Natural killer cell treated with Interleukin-12 subunit alpha and Interleukin-12 subunit beta and Interleukin-15 and Interleukin-18, amount 100 ng/mL, for 72 hours (primary cell): ENCODE data around the gene MYRFL. TPM values are rescaled to one million over a fixed set of nuclear protein-coding genes. Genes with fewer than 3 reads are reported as not detected.
A peak's percentile ranks its signal among the peaks of the same experiment; 100 is the strongest.

Experiments
- ATAC-seq, 2 donors: fragments of 150-1000 bp; cut with Tn5 transposase in 1 of 2; sonication (Bioruptor Pico), chemical (Tn5 transposase) in 1 of 2; 2 replicates each; pipeline ENCODE4 v1.10.0; 2021
- DNase-seq: peaks from one replicate; pipeline ENCODE4 v3.0.0; 2022; ENCODE audit warnings: low spot score
- H3K27ac Mint-ChIP-seq, 2 donors: 1 replicate in 1 of 2; 2 replicates in 1 of 2; pipeline ENCODE4 v1.8.0; 2022; ENCODE audit warnings: mixed read lengths in 2 of 2, mild to moderate bottlenecking in 1 of 2, moderate library complexity in 1 of 2
- H3K27me3 Mint-ChIP-seq, 2 donors: 1 replicate in 1 of 2; 2 replicates in 1 of 2; pipeline ENCODE4 v1.8.0; 2022; ENCODE audit warnings: mixed read lengths in 2 of 2
- H3K36me3 Mint-ChIP-seq: one replicate; pipeline ENCODE4 v1.8.0; 2022; ENCODE audit warnings: mixed read lengths
- H3K4me1 Mint-ChIP-seq, 2 donors: 1 replicate in 1 of 2; 2 replicates in 1 of 2; pipeline ENCODE4 v1.8.0; 2022; ENCODE audit warnings: low read depth in 2 of 2, mixed read lengths in 2 of 2, mild to moderate bottlenecking in 1 of 2
- H3K4me3 Mint-ChIP-seq: one replicate; pipeline ENCODE4 v1.8.0; 2022; ENCODE audit warnings: mixed read lengths
- H3K9me3 Mint-ChIP-seq: 2 replicates; pipeline ENCODE4 v1.8.0; 2022; ENCODE audit warnings: mixed read lengths
- total RNA-seq, 2 donors: library from RNA; stranded (reverse); gene quantifications; one replicate each; pipeline ENCODE4 v1.2.3, GENCODE V29; 2022

Gene MYRFL
- total RNA-seq, 2 donors from 2014 or later: not detected

DNA sequence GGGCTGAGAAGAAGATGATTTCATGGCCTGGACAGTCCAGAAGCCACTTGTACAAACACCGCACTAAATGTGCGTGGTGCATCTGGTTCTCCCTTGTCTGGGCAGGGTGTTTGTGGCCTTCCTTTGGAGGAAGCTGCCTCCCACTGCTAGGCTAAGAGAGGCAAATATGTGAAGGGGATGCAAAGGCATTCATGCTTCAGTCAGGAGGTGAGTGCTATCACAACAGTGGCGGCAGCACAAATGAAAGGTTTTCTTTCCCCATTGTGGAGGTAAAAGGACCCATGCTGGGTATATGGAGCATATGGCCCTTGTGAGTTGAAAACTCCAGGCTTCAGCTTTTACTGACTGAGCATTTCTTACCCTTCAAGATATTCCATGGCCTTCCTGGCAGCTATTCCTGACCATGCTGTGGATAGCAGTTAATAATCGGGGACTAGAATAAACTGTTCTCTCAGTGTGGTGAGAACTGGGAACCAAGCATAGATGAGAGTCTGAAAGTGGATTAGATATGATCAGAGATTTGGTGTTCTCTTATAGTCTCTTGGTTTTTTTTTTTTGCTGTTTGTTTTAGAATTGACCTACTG is 69.9 kb downstream of the MYRFL start:
- no peak overlapping the region for H3K4me3 Mint-ChIP-seq
- H3K4me1 Mint-ChIP-seq: peaks cover 0 to 7% of the 10 kb centered on the region in 2 donors
- ATAC-seq: no peak
- no peak for DNase-seq
- no peaks in the 10 kb centered on the region for H3K36me3 Mint-ChIP-seq
- no peak overlapping the region for H3K27ac Mint-ChIP-seq
- peaks cover 0 to 3% of the 10 kb centered on the region in 2 donors for H3K27me3 Mint-ChIP-seq
- H3K9me3 Mint-ChIP-seq: no peaks in the 10 kb centered on the region

DNA sequence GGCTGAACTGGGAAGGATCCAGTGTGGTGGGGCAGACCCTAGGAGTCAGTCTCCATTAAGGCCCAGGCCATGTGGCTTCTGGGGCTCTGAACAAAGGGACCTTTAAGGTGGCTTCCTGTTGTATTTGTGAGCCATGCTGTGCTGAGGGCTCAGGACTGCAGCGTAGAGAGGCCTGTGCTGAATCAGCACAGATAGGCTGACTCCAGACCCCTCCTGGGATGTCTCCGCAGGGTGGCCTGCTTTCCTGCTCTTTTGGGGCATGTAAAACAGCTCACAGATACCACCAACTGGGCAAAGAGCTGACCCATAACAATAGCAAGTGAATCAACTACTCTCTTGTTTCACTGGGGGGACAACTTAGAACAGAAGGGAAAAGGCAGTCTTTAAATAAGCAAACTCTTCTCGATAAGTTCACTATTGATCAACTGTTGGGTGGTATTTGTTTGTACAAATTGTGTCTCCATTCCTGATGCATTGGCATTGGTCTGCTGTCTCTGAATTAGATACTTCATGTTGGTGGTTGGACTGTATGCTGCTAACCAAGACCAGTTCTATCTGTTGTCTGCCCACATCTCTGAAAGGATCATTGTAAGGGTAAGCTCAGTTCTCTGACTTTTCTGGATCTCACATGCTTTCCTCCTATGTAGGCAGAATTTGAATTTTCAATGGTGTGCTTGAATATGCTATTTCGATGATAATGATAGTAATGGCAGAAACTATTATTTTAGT is 71.8 kb downstream of the MYRFL start:
- no peaks in the 10 kb centered on the region for H3K27me3 Mint-ChIP-seq
- no peak overlapping the region for H3K4me3 Mint-ChIP-seq
- no peaks in the 10 kb centered on the region for H3K36me3 Mint-ChIP-seq
- no peak for DNase-seq
- ATAC-seq: no peak
- H3K27ac Mint-ChIP-seq: no peak overlapping the region
- peaks cover 3 to 7% of the 10 kb centered on the region in 2 donors for H3K4me1 Mint-ChIP-seq
- H3K9me3 Mint-ChIP-seq: no peaks in the 10 kb centered on the region

DNA sequence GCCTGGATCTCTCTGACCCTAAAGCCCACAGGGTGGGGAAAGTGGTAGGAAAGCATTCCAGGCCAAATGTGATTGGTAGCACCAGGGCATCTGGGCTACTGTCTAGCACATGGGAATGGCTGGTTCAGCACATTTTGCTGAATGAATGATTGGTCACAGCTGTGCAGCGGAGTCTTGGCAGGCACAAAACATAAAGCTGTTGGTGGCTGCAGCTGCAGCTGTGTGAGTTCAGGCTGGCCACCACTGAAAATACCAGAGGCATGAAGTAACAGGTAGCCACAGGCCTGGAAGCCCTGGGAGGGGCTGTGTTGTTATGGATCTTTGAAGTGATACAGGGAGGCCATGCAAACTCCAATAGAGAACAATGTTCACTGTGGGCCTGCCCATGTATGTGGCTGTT is 72.7 kb downstream of the MYRFL start:
- no peaks in the 10 kb centered on the region for H3K27me3 Mint-ChIP-seq
- no peaks in the 10 kb centered on the region for H3K36me3 Mint-ChIP-seq
- no peak overlapping the region for H3K27ac Mint-ChIP-seq
- H3K4me1 Mint-ChIP-seq: peaks cover 3 to 7% of the 10 kb centered on the region in 2 donors
- H3K9me3 Mint-ChIP-seq: no peaks in the 10 kb centered on the region
- no peak overlapping the region for H3K4me3 Mint-ChIP-seq
- DNase-seq: no peak
- peak in 1 of 2 donors; percentile 45 for ATAC-seq

DNA sequence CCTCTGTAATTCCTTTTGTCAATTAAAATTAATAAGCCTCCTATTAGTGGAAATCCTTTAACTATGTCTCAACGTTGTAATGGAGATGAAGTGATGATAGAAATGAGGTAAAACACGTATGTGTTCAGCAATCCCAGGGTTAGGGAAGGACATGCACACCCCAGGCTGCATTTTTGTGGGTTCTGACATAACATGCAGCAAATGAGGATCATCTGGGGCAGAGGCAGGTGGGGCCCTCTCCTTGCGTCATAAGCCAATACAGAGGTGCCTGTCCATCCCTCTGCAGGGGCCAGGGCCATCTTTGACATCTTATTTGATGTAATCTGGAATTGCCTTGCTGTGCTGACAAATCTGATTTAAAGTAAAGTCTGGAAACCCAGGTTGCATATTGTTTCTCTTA is 73.2 kb downstream of the MYRFL start:
- Mint-ChIP-seq H3K9me3 (no peaks in the 10 kb centered on the region), H3K4me3 (no peak overlapping the region), H3K27me3 (no peaks in the 10 kb centered on the region), H3K27ac (no peak overlapping the region), H3K36me3 (no peaks in the 10 kb centered on the region), H3K4me1 (peaks cover 3 to 7% of the 10 kb centered on the region in 2 donors)
- ATAC-seq (no peak), DNase-seq (no peak)

DNA sequence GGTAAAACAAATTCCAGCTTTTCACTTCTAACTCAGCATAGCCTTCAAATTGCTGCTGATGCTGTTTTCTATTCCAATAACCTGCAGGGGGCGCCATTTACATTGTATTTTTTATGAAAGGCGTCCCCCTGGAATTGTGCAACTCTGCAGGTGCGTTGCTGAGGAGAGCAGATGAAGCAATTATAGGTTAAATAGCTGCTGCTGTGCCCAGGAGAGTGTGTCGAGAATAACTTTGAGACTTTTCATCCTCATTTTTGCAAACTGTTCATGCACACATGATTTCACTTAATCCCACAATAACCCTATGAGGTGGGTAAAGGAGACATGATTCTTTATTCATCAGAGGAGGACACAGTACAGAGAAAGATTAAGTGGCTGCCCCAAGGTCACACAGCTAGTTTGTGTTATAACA is 75.7 kb downstream of the MYRFL start:
- no peaks in the 10 kb centered on the region for H3K27me3 Mint-ChIP-seq
- DNase-seq (peak; percentile 78), ATAC-seq (peak in 1 of 2 donors; percentile 52)
- no peak overlapping the region for H3K27ac Mint-ChIP-seq
- no peak overlapping the region for H3K4me3 Mint-ChIP-seq
- no peaks in the 10 kb centered on the region for H3K36me3 Mint-ChIP-seq
- H3K4me1 Mint-ChIP-seq: peaks cover 1 to 3% of the 10 kb centered on the region in 2 donors
- no peaks in the 10 kb centered on the region for H3K9me3 Mint-ChIP-seq

DNA sequence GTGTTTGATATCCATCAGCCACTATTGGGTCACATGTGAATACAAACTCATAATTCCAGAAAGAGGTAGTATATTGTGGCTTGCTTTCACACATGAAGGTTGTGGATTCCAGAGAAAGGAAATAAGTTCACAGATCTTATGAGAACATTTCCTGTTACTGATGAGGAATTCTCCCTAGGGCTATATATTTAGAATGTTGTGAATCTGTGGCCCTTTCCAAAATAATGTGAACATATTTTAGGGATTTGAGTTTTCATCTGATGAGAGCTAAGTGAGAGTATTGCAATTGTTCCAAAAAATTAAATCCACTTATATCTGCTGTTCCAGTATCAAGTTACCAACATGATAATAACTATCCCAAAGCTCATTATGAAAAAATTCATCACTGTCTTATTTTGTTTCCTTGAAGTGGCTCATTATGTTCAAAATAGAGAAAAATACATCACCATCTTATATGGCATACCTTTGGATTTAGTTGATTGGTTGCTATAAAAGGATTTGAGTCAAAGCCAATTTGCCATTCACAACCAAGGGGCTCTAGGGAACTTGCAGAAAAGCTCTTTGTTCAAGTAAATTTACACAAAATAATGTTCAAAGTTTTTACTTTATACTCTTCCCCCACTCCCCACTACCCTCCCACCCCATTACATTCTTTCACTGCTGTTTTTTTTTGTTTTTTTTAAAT is 76.3 kb downstream of the MYRFL start:
- Mint-ChIP-seq H3K4me3 (no peak overlapping the region), H3K4me1 (peaks cover 0 to 3% of the 10 kb centered on the region in 2 donors), H3K27ac (no peak overlapping the region), H3K36me3 (no peaks in the 10 kb centered on the region), H3K9me3 (no peaks in the 10 kb centered on the region), H3K27me3 (no peaks in the 10 kb centered on the region)
- DNase-seq: no peak
- no peak for ATAC-seq

DNA sequence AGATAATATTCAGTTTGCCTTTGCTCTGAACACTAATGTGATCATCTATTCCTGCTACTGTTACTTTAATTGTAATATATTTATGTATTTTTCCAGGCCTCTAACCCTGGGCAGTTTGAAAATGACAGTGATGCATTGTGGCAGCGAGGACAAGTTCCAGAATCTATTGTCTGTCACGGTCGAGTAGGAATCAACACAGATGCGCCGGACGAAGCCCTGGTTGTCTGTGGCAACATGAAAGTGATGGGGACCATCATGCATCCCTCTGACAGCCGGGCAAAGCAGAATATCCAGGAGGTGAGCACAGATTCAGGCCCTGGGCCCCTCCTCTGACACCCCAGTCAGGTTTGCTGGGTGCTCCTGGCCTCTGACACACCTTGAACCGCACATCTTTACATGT is 78.5 kb downstream of the MYRFL start:
- H3K27ac Mint-ChIP-seq: no peak overlapping the region
- no peaks in the 10 kb centered on the region for H3K9me3 Mint-ChIP-seq
- H3K27me3 Mint-ChIP-seq: peaks cover 0 to 2% of the 10 kb centered on the region in 2 donors
- H3K36me3 Mint-ChIP-seq: no peaks in the 10 kb centered on the region
- H3K4me3 Mint-ChIP-seq: no peak overlapping the region
- ATAC-seq (no peak), DNase-seq (no peak)
- H3K4me1 Mint-ChIP-seq: peaks cover 0 to 5% of the 10 kb centered on the region in 2 donors

DNA sequence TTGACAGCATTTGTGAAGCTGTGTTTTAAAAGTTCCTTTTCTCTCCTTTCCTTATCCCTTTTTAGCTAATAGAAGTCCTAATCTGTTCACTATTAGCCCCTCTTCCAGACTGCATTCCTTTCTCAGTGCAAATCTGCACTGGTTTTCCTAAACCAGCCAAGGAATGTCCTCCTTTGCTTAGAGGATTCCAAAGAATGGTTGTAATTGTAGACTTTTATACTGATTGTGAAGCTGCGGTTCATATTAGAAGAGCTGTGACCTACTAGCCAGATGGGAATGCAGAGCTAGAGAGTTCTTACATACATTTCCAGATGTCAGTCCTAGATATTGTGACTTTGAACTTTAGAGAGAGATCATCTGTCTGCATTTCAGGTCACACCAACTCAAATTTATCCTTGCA is 79.8 kb downstream of the MYRFL start:
- Mint-ChIP-seq H3K9me3 (no peaks in the 10 kb centered on the region), H3K27me3 (peaks cover 0 to 2% of the 10 kb centered on the region in 2 donors), H3K4me3 (no peak overlapping the region), H3K27ac (no peak overlapping the region), H3K36me3 (no peaks in the 10 kb centered on the region), H3K4me1 (peaks cover 0 to 5% of the 10 kb centered on the region in 2 donors)
- DNase-seq (no peak), ATAC-seq (no peak)

DNA sequence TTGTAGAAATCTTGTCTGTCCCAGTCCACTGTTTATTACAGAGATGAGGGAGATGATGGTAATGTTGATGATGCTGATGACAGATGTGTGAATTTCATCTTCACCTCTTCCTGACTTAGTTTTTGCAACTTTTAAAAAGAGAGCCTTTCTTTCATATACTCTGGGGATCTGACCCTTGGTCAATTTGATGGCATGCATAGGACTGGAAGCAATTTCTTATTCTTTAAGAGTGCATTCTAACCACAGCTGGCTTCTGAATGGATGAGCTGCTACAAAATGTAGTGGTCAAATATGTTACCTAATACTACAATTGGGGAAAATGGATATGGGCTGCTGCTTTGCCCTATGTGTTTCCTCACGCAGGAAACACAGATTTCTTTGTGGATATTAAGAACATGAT is 80.8 kb downstream of the MYRFL start:
- ATAC-seq (no peak), DNase-seq (no peak)
- no peak overlapping the region for H3K4me3 Mint-ChIP-seq
- H3K4me1 Mint-ChIP-seq: peaks cover 0 to 3% of the 10 kb centered on the region in 2 donors
- H3K36me3 Mint-ChIP-seq: no peaks in the 10 kb centered on the region
- H3K27ac Mint-ChIP-seq: no peak overlapping the region
- no peaks in the 10 kb centered on the region for H3K9me3 Mint-ChIP-seq
- peaks cover 2 to 5% of the 10 kb centered on the region in 2 donors for H3K27me3 Mint-ChIP-seq

DNA sequence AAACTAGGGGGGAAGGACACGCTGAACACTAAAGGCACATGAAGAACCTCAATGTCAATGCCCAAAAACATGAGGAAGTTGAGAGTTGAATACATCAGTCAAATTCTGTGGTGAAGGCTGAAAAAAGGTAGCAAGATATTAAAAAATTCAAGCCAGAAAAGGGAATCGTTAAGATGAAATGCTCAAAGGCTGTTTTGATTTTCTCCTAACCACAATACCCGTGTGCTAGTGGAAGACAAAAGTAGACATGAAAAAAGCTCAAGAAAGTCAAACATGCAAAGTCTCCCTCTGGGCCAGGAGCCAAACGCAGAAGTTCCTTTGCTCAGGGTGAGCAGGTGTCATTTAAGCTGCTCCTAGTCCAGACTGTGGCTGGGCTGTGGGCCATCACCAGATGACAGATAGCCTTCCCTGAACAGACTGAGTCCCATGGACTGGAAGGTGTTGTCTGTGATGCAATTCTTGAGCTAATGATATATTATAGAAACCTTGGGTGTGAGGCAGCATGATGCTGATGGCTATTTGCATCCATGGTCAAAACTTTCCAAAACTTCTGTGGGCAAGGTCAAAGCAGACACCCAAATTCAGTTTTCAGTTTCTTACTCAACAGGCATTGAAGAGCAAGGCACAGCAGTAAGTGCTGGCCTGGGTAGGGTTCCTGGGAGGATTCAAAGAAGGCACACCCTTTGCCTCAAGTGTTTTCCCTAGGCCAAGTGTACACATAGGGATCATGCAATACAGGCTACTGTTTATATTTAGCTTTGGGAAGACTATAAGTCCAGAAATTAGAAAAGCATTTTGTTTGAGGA is 81.6 kb downstream of the MYRFL start:
- Mint-ChIP-seq H3K27ac (no peak overlapping the region), H3K4me3 (no peak overlapping the region), H3K9me3 (no peaks in the 10 kb centered on the region), H3K27me3 (peaks cover 2 to 5% of the 10 kb centered on the region in 2 donors), H3K36me3 (no peaks in the 10 kb centered on the region), H3K4me1 (peaks cover 0 to 2% of the 10 kb centered on the region in 2 donors)
- ATAC-seq (no peak), DNase-seq (no peak)

DNA sequence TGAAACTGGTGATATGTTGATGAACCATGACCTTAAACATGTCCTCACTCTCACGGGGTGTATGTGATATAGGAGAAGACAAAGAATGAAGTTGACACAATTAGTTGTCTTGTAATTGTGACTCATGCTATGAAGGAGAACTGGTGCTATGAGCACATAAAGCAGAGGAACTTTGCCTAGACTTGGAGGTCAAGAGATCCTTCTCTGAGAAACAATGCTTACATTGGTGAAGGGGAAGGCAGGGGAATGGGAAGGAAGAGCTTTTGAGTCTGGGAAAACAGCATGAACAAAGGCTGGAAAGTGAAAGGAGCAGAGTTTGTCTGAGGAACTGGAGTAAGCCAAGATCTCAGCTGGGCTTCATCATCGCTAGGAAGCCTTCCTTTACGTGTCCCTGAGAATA is 83.2 kb downstream of the MYRFL start:
- Mint-ChIP-seq H3K27ac (no peak overlapping the region), H3K36me3 (no peaks in the 10 kb centered on the region)

DNA sequence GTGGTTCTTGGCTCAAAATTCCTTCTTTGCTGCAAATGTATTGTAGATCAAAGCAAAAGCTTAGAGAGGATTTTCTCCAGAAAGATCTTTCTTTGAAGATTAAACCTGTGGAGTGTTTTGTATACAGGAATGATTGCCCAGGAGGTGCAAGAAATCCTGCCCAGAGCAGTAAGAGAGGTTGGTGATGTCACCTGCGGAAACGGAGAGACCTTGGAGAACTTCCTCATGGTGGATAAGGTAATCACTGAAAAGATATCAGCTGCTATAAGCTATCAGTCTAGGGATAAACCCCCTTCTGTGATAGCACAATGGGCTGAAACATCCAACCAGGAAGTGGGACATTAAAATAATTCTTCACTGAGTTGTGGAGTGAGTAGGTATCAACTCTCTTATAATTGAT is 85.7 kb downstream of the MYRFL start:
- Mint-ChIP-seq H3K36me3 (peaks cover 4% of the 10 kb centered on the region), H3K4me3 (no peak overlapping the region), H3K4me1 (peaks cover 5 to 7% of the 10 kb centered on the region in 2 donors), H3K9me3 (no peaks in the 10 kb centered on the region), H3K27ac (no peak overlapping the region), H3K27me3 (peaks cover 2 to 5% of the 10 kb centered on the region in 2 donors)
- no peak for DNase-seq
- ATAC-seq: no peak

More for the DNA sequence above, 83.2 kb downstream of the MYRFL start:
- Mint-ChIP-seq H3K9me3 (no peaks in the 10 kb centered on the region), H3K27me3 (peaks cover 2 to 5% of the 10 kb centered on the region in 2 donors), H3K4me1 (peaks cover 0 to 2% of the 10 kb centered on the region in 2 donors), H3K4me3 (no peak overlapping the region)
- DNase-seq (no peak), ATAC-seq (no peak)

DNA sequence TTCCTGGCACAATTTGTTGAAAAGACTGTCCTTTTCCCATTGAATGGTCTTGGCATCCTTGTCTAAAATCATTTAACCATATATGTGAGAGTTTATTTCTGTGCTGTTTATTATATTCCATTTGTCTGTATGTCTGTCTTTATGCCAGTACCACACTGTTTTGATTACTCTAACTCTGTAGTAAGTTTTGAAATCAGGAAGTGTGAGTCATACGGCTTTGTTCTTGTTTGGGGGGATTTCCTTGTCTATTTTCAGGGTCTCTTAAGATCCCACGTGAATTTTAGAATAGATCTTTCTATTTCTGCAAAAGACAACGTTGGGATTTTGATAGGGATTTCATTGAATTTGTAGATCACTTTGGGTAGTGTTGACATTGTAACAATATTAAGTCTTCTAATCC is 88.5 kb downstream of the MYRFL start:
- Mint-ChIP-seq H3K36me3 (peaks cover 4% of the 10 kb centered on the region), H3K9me3 (peaks cover 3% of the 10 kb centered on the region)

More for the DNA sequence above, 88.5 kb downstream of the MYRFL start:
- Mint-ChIP-seq H3K4me3 (no peak overlapping the region), H3K27ac (no peak overlapping the region), H3K4me1 (peaks cover 5% of the 10 kb centered on the region in 2 donors), H3K27me3 (peaks cover 0 to 5% of the 10 kb centered on the region in 2 donors)
- no peak for ATAC-seq
- DNase-seq: no peak
